Measurements from ENCODE around the gene DIDO1. TPM values are rescaled to one million over a fixed set of nuclear protein-coding genes. Genes with fewer than 3 reads are reported as not detected.

The DIDO1 gene
- total and polyA plus RNA-seq, 2 donors (not counting 1 experiment from before 2014, with no cell fraction given), result 57.6 to 124 TPM

GRCh38 chr20:62882426-62882825 lies 43.9 kb downstream of the DIDO1 start:
- no peak overlapping the region for H3K4me2 ChIP-seq (replicated peaks; ENCODE audit: low read depth, low read length, poor library complexity, severe bottlenecking)
- DNase-seq (no peak), ATAC-seq (ENCODE audit: low read depth) (no peak)
- no peaks in the 10 kb centered on the region for H3K79me2 ChIP-seq (ENCODE audit: control insufficient read depth, insufficient read depth, low read length)
- no peak overlapping the region for H2AFZ ChIP-seq (ENCODE audit: insufficient read depth, low read depth, low read length, poor library complexity, severe bottlenecking)
- H3K36me3 ChIP-seq (replicated peaks in 1 of 2; ENCODE audit: control extremely low read depth in 1 of 2, control insufficient read depth in 1 of 2, extremely low read depth in 1 of 2, insufficient read depth in 2 of 2, low read length in 1 of 2), result peaks cover 2 to 39% of the 10 kb centered on the region in 2 experiments
- H3K4me1 ChIP-seq (ENCODE audit: control insufficient read depth in 2 of 2, insufficient read depth in 2 of 2, low read length in 2 of 2), result no peaks in the 10 kb centered on the region
- H3K4me3 ChIP-seq (ENCODE audit: control extremely low read depth in 1 of 5, extremely low read depth in 1 of 5, insufficient read depth in 1 of 5, low read depth in 2 of 5, low read length in 4 of 5), result no peak overlapping the region
- intact Hi-C loops (cut with micrococcal nuclease), result no loop called here
- POLR2A ChIA-PET, result no interaction called here
- no peak overlapping the region for H3K27ac ChIP-seq (ENCODE audit: low read length in 2 of 2)
- H3K4me1 Mint-ChIP-seq, result no peaks in the 10 kb centered on the region
- no peak overlapping the region for H3K27ac Mint-ChIP-seq
- H4K20me1 ChIP-seq (ENCODE audit: control insufficient read depth, insufficient read depth, low read length, poor library complexity, severe bottlenecking), result peaks cover 3% of the 10 kb centered on the region
- H3K9me3 ChIP-seq (ENCODE audit: control extremely low read depth in 1 of 3, control insufficient read depth in 2 of 3, insufficient read depth in 1 of 3, low read length in 2 of 3), result no peaks in the 10 kb centered on the region
- CTCF ChIA-PET, result no interaction called here
- over 99% methylated on average over 9 of the region's 15 CpGs for WGBS (ENCODE audit: insufficient coverage)
- TF ChIP-seq CTCF (IDR thresholded peaks at IDR 0.05), result no peak
- TF ChIP-seq EZH2 (IDR thresholded peaks at IDR 0.05; ENCODE audit: borderline replicate concordance, insufficient read depth, low read depth, low read length, poor library complexity, severe bottlenecking), result no peak
- H3K27me3 ChIP-seq (replicated peaks in 1 of 4; ENCODE audit: control extremely low read depth in 1 of 4, control insufficient read depth in 3 of 4, insufficient read depth in 4 of 4, low read length in 3 of 4), result no peaks in the 10 kb centered on the region
- no peak overlapping the region for H3K9ac ChIP-seq (ENCODE audit: low read length)
- no peak overlapping the region for H3K4me3 Mint-ChIP-seq
- no peaks in the 10 kb centered on the region for H3K27me3 Mint-ChIP-seq
- no peaks in the 10 kb centered on the region for H3K9me3 Mint-ChIP-seq (ENCODE audit: insufficient read depth)

GRCh38 chr20:62881662-62882395 lies 44.5 kb downstream of the DIDO1 start:
- POLR2A ChIA-PET, result no interaction called here

More at GRCh38 chr20:62881662-62882395, 44.5 kb downstream of the DIDO1 start:
- H3K4me1 ChIP-seq (ENCODE audit: control insufficient read depth in 2 of 2, insufficient read depth in 2 of 2, low read length in 2 of 2), result peaks cover 0 to under 1% of the 10 kb centered on the region in 2 donors
- no peak overlapping the region for H3K4me3 ChIP-seq (ENCODE audit: control extremely low read depth in 1 of 5, extremely low read depth in 1 of 5, insufficient read depth in 1 of 5, low read depth in 2 of 5, low read length in 4 of 5)
- Mint-ChIP-seq H3K4me3 (no peak overlapping the region), H3K27me3 (no peaks in the 10 kb centered on the region), H3K4me1 (no peaks in the 10 kb centered on the region), H3K27ac (no peak overlapping the region), H3K9me3 (ENCODE audit: insufficient read depth) (no peaks in the 10 kb centered on the region)
- no peak overlapping the region for H3K9ac ChIP-seq (ENCODE audit: low read length)
- ATAC-seq (ENCODE audit: low read depth), result no peak
- no peak overlapping the region for H3K4me2 ChIP-seq (replicated peaks; ENCODE audit: low read depth, low read length, poor library complexity, severe bottlenecking)
- no peaks in the 10 kb centered on the region for H3K27me3 ChIP-seq (replicated peaks in 1 of 4; ENCODE audit: control extremely low read depth in 1 of 4, control insufficient read depth in 3 of 4, insufficient read depth in 4 of 4, low read length in 3 of 4)
- H2AFZ ChIP-seq (ENCODE audit: insufficient read depth, low read depth, low read length, poor library complexity, severe bottlenecking), result no peak overlapping the region
- no peak for TF ChIP-seq CTCF (IDR thresholded peaks at IDR 0.05)
- no peak for TF ChIP-seq EZH2 (IDR thresholded peaks at IDR 0.05; ENCODE audit: borderline replicate concordance, insufficient read depth, low read depth, low read length, poor library complexity, severe bottlenecking)
- intact Hi-C loops (cut with micrococcal nuclease), result no loop called here
- H3K36me3 ChIP-seq (replicated peaks in 1 of 2; ENCODE audit: control extremely low read depth in 1 of 2, control insufficient read depth in 1 of 2, extremely low read depth in 1 of 2, insufficient read depth in 2 of 2, low read length in 1 of 2), result peaks cover 0 to 33% of the 10 kb centered on the region in 2 experiments
- CTCF ChIA-PET, result no interaction called here
- H4K20me1 ChIP-seq (ENCODE audit: control insufficient read depth, insufficient read depth, low read length, poor library complexity, severe bottlenecking), result no peaks in the 10 kb centered on the region
- no peaks in the 10 kb centered on the region for H3K79me2 ChIP-seq (ENCODE audit: control insufficient read depth, insufficient read depth, low read length)
- no peaks in the 10 kb centered on the region for H3K9me3 ChIP-seq (ENCODE audit: control extremely low read depth in 1 of 3, control insufficient read depth in 2 of 3, insufficient read depth in 1 of 3, low read length in 2 of 3)
- no peak for DNase-seq
- H3K27ac ChIP-seq (ENCODE audit: low read length in 2 of 2), result no peak overlapping the region
- WGBS (ENCODE audit: insufficient coverage), result 96% methylated on average over 42 of the region's 46 CpGs

All from B cell (primary cell).